B cell (primary cell): Measurements from ENCODE around the gene FAM229A. TPM values are rescaled to one million over a fixed set of nuclear protein-coding genes. Genes with fewer than 3 reads are reported as not detected.
A peak's percentile ranks its signal among the peaks of the same experiment; 100 is the strongest.

Experiments used
- ATAC-seq: fragments of 200-7000 bp; cut with Tn5 transposase; one replicate; pipeline ENCODE4 v1.10.0; 2021; ENCODE audit warnings: low read depth, mild to moderate bottlenecking, moderate number of reproducible peaks, moderate library complexity
- CTCF ChIA-PET: fragments of 350-600 bp; sonication (Branson Sonifier 250); formaldehyde crosslinking; loops from one replicate; lab custom pipeline; 2021; ENCODE audit warnings: antibody characterized with exemption, inconsistent platforms; lab: Charles Lee
- POLR2A ChIA-PET: fragments of 350-600 bp; sonication (Branson Sonifier 250); formaldehyde crosslinking; loops from one replicate; lab custom pipeline; 2021; ENCODE audit warnings: antibody characterized with exemption; lab: Charles Lee
- DNase-seq: peaks from one replicate; pipeline ENCODE4 v3.0.0; 2013
- H2AFZ ChIP-seq: 2 replicates; pipeline ENCODE4 v1.6.1; 2012; ENCODE audit warnings: mild to moderate bottlenecking, low read depth, low read length; ENCODE audit not compliant: insufficient read depth, poor library complexity, severe bottlenecking
- H3K27ac ChIP-seq, 2 donors: 1 replicate in 1 of 2; 2 replicates in 1 of 2; pipeline ENCODE4 v1.5.1; 2012 to 2013; ENCODE audit warnings: low read length in 2 of 2, mild to moderate bottlenecking in 2 of 2, moderate library complexity in 1 of 2
- H3K27me3 ChIP-seq, 4 experiments: fragments of 200-600 bp in 1 of 4; sonication (generic) in 1 of 4; replicated peaks in 1 of 4; 1 replicate in 2 of 4; 2 replicates in 2 of 4; pipeline versions ENCODE4 v1.6.1 to v1.7.0; 2013 to 2016; ENCODE audit warnings: low read length in 3 of 4, mild to moderate bottlenecking in 2 of 4, mixed read lengths in 1 of 4, moderate library complexity in 1 of 4; ENCODE audit not compliant: insufficient read depth in 4 of 4, control insufficient read depth in 3 of 4; ENCODE audit errors: control extremely low read depth in 1 of 4
- H3K36me3 ChIP-seq, 2 experiments: replicated peaks in 1 of 2; 1 replicate in 1 of 2; 2 replicates in 1 of 2; pipeline versions ENCODE4 v1.6.1 to v1.7.1; 2013; ENCODE audit warnings: low read length in 1 of 2; ENCODE audit not compliant: insufficient read depth in 2 of 2, control insufficient read depth in 1 of 2; ENCODE audit errors: control extremely low read depth in 1 of 2, extremely low read depth in 1 of 2
- H3K4me1 ChIP-seq, 2 donors: fragments of 200-600 bp in 1 of 2; sonication (generic) in 1 of 2; 1 replicate in 1 of 2; 2 replicates in 1 of 2; pipeline versions ENCODE4 v1.5.1 to v1.6.1; 2013 to 2017; ENCODE audit warnings: low read length in 2 of 2; ENCODE audit not compliant: control insufficient read depth in 2 of 2, insufficient read depth in 2 of 2
- H3K4me2 ChIP-seq: replicated peaks from 2 replicates; pipeline ENCODE3; 2012; ENCODE audit warnings: mild to moderate bottlenecking, low read depth, low read length; ENCODE audit not compliant: poor library complexity, severe bottlenecking
- H3K4me3 ChIP-seq, 5 experiments: fragments of 200-600 bp in 1 of 5; sonication (generic) in 1 of 5; 1 replicate in 3 of 5; 2 replicates in 2 of 5; pipeline versions ENCODE4 v1.5.1 to v1.7.0; 2011 to 2016; ENCODE audit warnings: low read length in 4 of 5, mild to moderate bottlenecking in 4 of 5, low read depth in 2 of 5, control low read depth in 1 of 5, moderate library complexity in 1 of 5; ENCODE audit not compliant: insufficient read depth in 1 of 5; ENCODE audit errors: control extremely low read depth in 1 of 5, extremely low read depth in 1 of 5
- H3K79me2 ChIP-seq: fragments of 200-600 bp; sonication (generic); one replicate; pipeline ENCODE4 v1.6.0; 2016; ENCODE audit warnings: low read length; ENCODE audit not compliant: control insufficient read depth, insufficient read depth
- H3K9ac ChIP-seq: fragments of 200-600 bp; sonication (generic); 2 replicates; pipeline ENCODE4 v1.6.1; 2017; ENCODE audit warnings: mild to moderate bottlenecking, low read length, moderate library complexity
- H3K9me3 ChIP-seq, 3 donors: one replicate each; pipeline versions ENCODE4 v1.6.1 to v1.7.1; 2013; ENCODE audit warnings: low read length in 2 of 3; ENCODE audit not compliant: control insufficient read depth in 2 of 3, insufficient read depth in 1 of 3; ENCODE audit errors: control extremely low read depth in 1 of 3
- H4K20me1 ChIP-seq: 2 replicates; pipeline ENCODE4 v1.6.0; 2012; ENCODE audit warnings: mild to moderate bottlenecking, low read length; ENCODE audit not compliant: insufficient read depth, control insufficient read depth, poor library complexity, severe bottlenecking
- H3K27ac Mint-ChIP-seq: one replicate; pipeline ENCODE4 v1.8.0; 2021; ENCODE audit warnings: mixed read lengths
- H3K27me3 Mint-ChIP-seq: one replicate; pipeline ENCODE4 v1.8.0; 2021; ENCODE audit warnings: mixed read lengths
- H3K4me1 Mint-ChIP-seq: one replicate; pipeline ENCODE4 v1.8.0; 2021; ENCODE audit warnings: mixed read lengths
- H3K4me3 Mint-ChIP-seq: one replicate; pipeline ENCODE4 v1.8.0; 2021; ENCODE audit warnings: mixed read lengths
- H3K9me3 Mint-ChIP-seq: one replicate; pipeline ENCODE4 v1.8.0; 2022; ENCODE audit warnings: mixed read lengths; ENCODE audit not compliant: insufficient read depth
- CTCF ChIP-seq: fragments of 200-600 bp; IDR thresholded peaks from one replicate; pipeline ENCODE4 v1.8.0; 2022; ENCODE audit warnings: antibody characterized with exemption, mild to moderate bottlenecking
- EZH2 ChIP-seq: IDR thresholded peaks from 2 replicates; pipeline ENCODE4 v1.6.1; 2012; ENCODE audit warnings: borderline replicate concordance, low read depth, mild to moderate bottlenecking, moderate library complexity, low read length; ENCODE audit not compliant: insufficient read depth, poor library complexity, severe bottlenecking
- WGBS: methylation state at CpG from one replicate; pipeline ENCODE4 v1.1.5; 2013; ENCODE audit warnings: missing lambda C conversion rate; ENCODE audit not compliant: insufficient coverage; 5-methylcytosine and 5-hydroxymethylcytosine counted together
- intact Hi-C: fragments of 100-400 bp; cut with micrococcal nuclease; formaldehyde crosslinking; loops from one replicate; pipeline ENCODE4 v1.10.0; 2022
- polyA plus RNA-seq: library from polyadenylated mRNA; depleted of rRNA; stranded (reverse); fragments of >200 nt; gene quantifications from 2 replicates; pipeline ENCODE4 v1.2.3, GENCODE V29; 2012
- total RNA-seq, 2 donors: library from RNA; stranded (reverse); fragments of 120-200 nt in 1 of 2; gene quantifications; 1 replicate in 1 of 2; 2 replicates in 1 of 2; pipeline versions ENCODE4 v1.2.3 to v1.2.4, GENCODE V29; 2013 to 2022

The FAM229A gene
- total and polyA plus RNA-seq, 2 donors (not counting 1 experiment from before 2014, with no cell fraction given) = 33.3 to 33.8 TPM

- Histone ChIP-seq H3K9me3 (no peaks in the 10 kb centered on the region), H3K27ac (no peak overlapping the region), H3K9ac (no peak overlapping the region), H3K4me1 (peaks cover 21 to 24% of the 10 kb centered on the region in 2 donors), H3K36me3 (peaks cover 4 to 80% of the 10 kb centered on the region in 2 experiments), H3K4me3 (no peak overlapping the region), H4K20me1 (peaks cover 10% of the 10 kb centered on the region), H3K27me3 (no peaks in the 10 kb centered on the region), H2AFZ (no peak overlapping the region), H3K4me2 (no peak overlapping the region), H3K79me2 (peaks cover 56% of the 10 kb centered on the region)
- 98% methylated on average over 8 of the region's 11 CpGs for WGBS
- Mint-ChIP-seq H3K27ac (no peak overlapping the region), H3K27me3 (no peaks in the 10 kb centered on the region), H3K4me1 (peaks cover 24% of the 10 kb centered on the region), H3K9me3 (no peaks in the 10 kb centered on the region), H3K4me3 (no peak overlapping the region)
- POLR2A ChIA-PET = no interaction called here
- intact Hi-C loops = no loop called here
- no peak for DNase-seq
- no peak for TF ChIP-seq CTCF
- TF ChIP-seq EZH2 = no peak
- CTCF ChIA-PET = interaction anchor here (1.9 kb wide), 1 partner anchor 112 kb away, joined by 5 read pairs; no protein-coding TSS in a partner anchor
- no peak for ATAC-seq
These were observed 35.1 kb downstream of the FAM229A start for GRCh38 chr1:32327204-32327603.

GRCh38 chr1:32321712-32322291, 40.5 kb downstream of the FAM229A start:
- Histone ChIP-seq H3K4me1 (peaks cover 70 to 78% of the 10 kb centered on the region in 2 donors), H3K27me3 (no peaks in the 10 kb centered on the region), H3K27ac (peak overlapping the region; percentile 59 to 63), H3K36me3 (peaks cover 4 to 49% of the 10 kb centered on the region in 2 experiments), H3K9me3 (peaks cover 0 to 6% (median 0%) of the 10 kb centered on the region in 3 donors), H4K20me1 (no peaks in the 10 kb centered on the region), H3K4me2 (peak overlapping the region; percentile 69), H3K79me2 (peaks cover 79% of the 10 kb centered on the region), H2AFZ (no peak overlapping the region), H3K9ac (peak overlapping the region; percentile 37), H3K4me3 (peak overlapping the region in 3 of 5 experiments; percentile 5 to 34 (median 12))
- Mint-ChIP-seq H3K4me1 (peaks cover 57% of the 10 kb centered on the region), H3K4me3 (peak overlapping the region; percentile 80), H3K9me3 (no peaks in the 10 kb centered on the region), H3K27ac (peak overlapping the region; percentile 89), H3K27me3 (no peaks in the 10 kb centered on the region)
- intact Hi-C loops = no loop called here
- no CpG with 5 or more reads among the region's 5 CpGs for WGBS
- ATAC-seq (peak; percentile 35), DNase-seq (no peak)
- TF ChIP-seq CTCF (no peak), EZH2 (no peak)
- ChIA-PET CTCF (interaction anchor here (0.5 to 10.2 kb wide), 18 partner anchors 10 to 276 kb away, joined by 3 to 118 read pairs (median 3); partner anchors contain the start of genes CCDC28B, FAM167B, HDAC1 and LCK), POLR2A (interaction anchor here (0.7 to 5.1 kb wide), 8 partner anchors 9 to 81 kb away, joined by 3 to 35 read pairs (median 6); partner anchors contain the start of genes HDAC1 and MARCKSL1)
